K562 (cell line): Measurements from ENCODE around the gene PNPLA7. TPM values are rescaled to one million over a fixed set of nuclear protein-coding genes. Genes with fewer than 3 reads are reported as not detected.

Experiments
- ATAC-seq: fragments of 200-7000 bp; cut with Tn5 transposase; 3 replicates; pipeline ENCODE4 v1.9.1; 2020; ENCODE audit warnings: moderate library complexity
- BruUV-seq: library from RNA; stranded (reverse); fragments of 400-500 nt; replicated peaks from 2 replicates; lab custom pipeline; 2021; lab: Mats Ljungman, UMichigan
- CTCF ChIA-PET: fragments of 300-600 bp; formaldehyde crosslinking; extraction: SDS; loops from one replicate; lab custom pipeline; 2021; ENCODE audit warnings: low intra/inter-chr PET ratio; lab: Yijun Ruan, JAX
- POLR2A ChIA-PET: fragments of 300-600, 350-650 bp; sonication (Branson Sonifier 250); formaldehyde crosslinking; extraction: SDS; loops from one replicate; lab custom pipeline; 2021; ENCODE audit warnings: antibody characterized with exemption, inconsistent platforms; lab: Yijun Ruan, JAX
- DNase-seq, 4 experiments: peaks; one replicate each; pipeline versions ENCODE4 v3.0.0 to v3.0.0-alpha.2; 2011 to 2018; ENCODE audit warnings: low spot score in 3 of 4, mixed read lengths in 3 of 4; ENCODE audit errors: extremely low read depth in 1 of 4
- FAIRE-seq: peaks from 2 replicates; lab custom pipeline; 2011; peaks lifted over from hg19 to GRCh38; lab: Jason Lieb, UNC
- H2AFZ ChIP-seq: 2 replicates; pipeline ENCODE4 v1.6.0; 2011; ENCODE audit warnings: low read depth, low read length, control low read depth, inconsistent platforms
- H3K27ac ChIP-seq: fragments of 200-600 bp; 3 replicates; pipeline ENCODE4 v1.8.0; 2011; ENCODE audit warnings: low read depth, mild to moderate bottlenecking, control low read depth, inconsistent platforms, low read length, moderate library complexity, mixed read lengths; ENCODE audit errors: extremely low read depth
- H3K27me3 ChIP-seq, 2 experiments: fragments of 300-600 bp in 1 of 2; 2 replicates in 1 of 2; 3 replicates in 1 of 2; pipeline versions ENCODE4 v1.6.0 to v1.8.0; 2011; ENCODE audit warnings: inconsistent platforms in 2 of 2, low read length in 2 of 2, mild to moderate bottlenecking in 1 of 2, mixed read lengths in 1 of 2, moderate library complexity in 1 of 2; ENCODE audit not compliant: control insufficient read depth in 2 of 2, insufficient read depth in 2 of 2
- H3K36me3 ChIP-seq: fragments of 300-600 bp; 3 replicates; pipeline ENCODE4 v1.8.0; 2011; ENCODE audit warnings: mild to moderate bottlenecking, low read length, inconsistent platforms; ENCODE audit not compliant: control insufficient read depth, insufficient read depth
- H3K4me1 ChIP-seq, 2 experiments: fragments of 200-600 bp in 1 of 2; replicated peaks in 1 of 2; 2 replicates in 1 of 2; 3 replicates in 1 of 2; pipeline versions ENCODE4 v1.5.1 to v1.8.0; 2011; ENCODE audit warnings: inconsistent platforms in 2 of 2, low read length in 2 of 2, mild to moderate bottlenecking in 1 of 2, mixed read lengths in 1 of 2, moderate library complexity in 1 of 2; ENCODE audit not compliant: control insufficient read depth in 2 of 2, insufficient read depth in 2 of 2
- H3K4me2 ChIP-seq: 2 replicates; pipeline ENCODE4 v1.6.1; 2011; ENCODE audit warnings: low read length, control low read depth, inconsistent platforms, mixed read lengths; ENCODE audit not compliant: insufficient read depth
- H3K4me3 ChIP-seq: fragments of 200-600 bp; sonication (generic), shearing (Covaris generic); 2 replicates; pipeline ENCODE4 v1.5.1; 2016; ENCODE audit warnings: control low read depth, inconsistent platforms
- H3K79me2 ChIP-seq: fragments of 200-600 bp; 3 replicates; pipeline ENCODE4 v1.8.0; 2011; ENCODE audit warnings: low read length, inconsistent platforms; ENCODE audit not compliant: control insufficient read depth, insufficient read depth
- H3K9ac ChIP-seq, 2 experiments: 2 replicates each; pipeline versions ENCODE4 v1.6.0 to v1.6.1; 2011; ENCODE audit warnings: low read depth in 2 of 2, low read length in 2 of 2, control low read depth in 1 of 2, inconsistent platforms in 1 of 2, mild to moderate bottlenecking in 1 of 2, mixed read lengths in 1 of 2; ENCODE audit not compliant: insufficient read depth in 1 of 2
- H3K9me1 ChIP-seq: one replicate; pipeline ENCODE4 v1.6.0; 2011; ENCODE audit warnings: inconsistent platforms, mild to moderate bottlenecking, low read length, moderate library complexity; ENCODE audit not compliant: control insufficient read depth, insufficient read depth
- H3K9me3 ChIP-seq: replicated peaks from 2 replicates; pipeline ENCODE4 v1.5.1; 2011; ENCODE audit warnings: low read depth, low read length, inconsistent platforms; ENCODE audit not compliant: control insufficient read depth, insufficient read depth
- H4K20me1 ChIP-seq: replicated peaks from 2 replicates; pipeline ENCODE4 v1.6.1; 2011; ENCODE audit warnings: low read length, inconsistent platforms, mixed read lengths; ENCODE audit not compliant: control insufficient read depth, insufficient read depth
- ARID2 ChIP-seq: fragments of 450-650 bp; IDR thresholded peaks from 2 replicates; pipeline ENCODE4 v1.6.1; 2017; ENCODE audit warnings: antibody characterized with exemption, mild to moderate bottlenecking
- BCL6 ChIP-seq: fragments of 250-450 bp; sonication (Bioruptor Pico); IDR thresholded peaks from 2 replicates; pipeline ENCODE4 v1.4.0; 2020
- DIDO1 ChIP-seq: fragments of 450-650 bp; IDR thresholded peaks from 2 replicates; pipeline ENCODE4 v1.6.1; 2016; ENCODE audit warnings: low read depth, missing biosample characterization, missing genetic modification characterization
- KAT7 ChIP-seq: sonication (generic); formaldehyde crosslinking; IDR thresholded peaks from 2 replicates; pipeline ENCODE4 v1.8.0; 2022; ENCODE audit warnings: missing genetic modification reagents, mild to moderate bottlenecking, borderline replicate concordance
- KLF16 ChIP-seq: IDR thresholded peaks from 2 replicates; pipeline ENCODE4 v1.6.1; 2016; ENCODE audit warnings: antibody characterized with exemption
- MAFK ChIP-seq: IDR thresholded peaks from 2 replicates; pipeline ENCODE4 v1.6.1; 2011; ENCODE audit warnings: low read length, improper control_type of control experiment
- MCM2 ChIP-seq: fragments of 450-650 bp; IDR thresholded peaks from 2 replicates; pipeline ENCODE4 v1.6.1; 2017; ENCODE audit warnings: low read depth, mild to moderate bottlenecking
- MTA3 ChIP-seq: fragments of 450-650 bp; formaldehyde crosslinking; IDR thresholded peaks from 2 replicates; pipeline ENCODE4 v1.6.1; 2017; ENCODE audit warnings: mild to moderate bottlenecking, borderline replicate concordance
- MYC ChIP-seq, 2 experiments: fragments of 250-450 bp in 1 of 2; sonication (Bioruptor Pico) in 1 of 2; IDR thresholded peaks; 2 replicates each; pipeline versions ENCODE4 v1.5.1 to v1.6.1; 2012 to 2021; ENCODE audit warnings: low read depth in 2 of 2, borderline replicate concordance in 1 of 2, improper control_type of control experiment in 1 of 2, low read length in 1 of 2, mild to moderate bottlenecking in 1 of 2, moderate library complexity in 1 of 2
- PPARD ChIP-seq: fragments of 250-450 bp; sonication (Bioruptor Pico); IDR thresholded peaks from 2 replicates; pipeline ENCODE4 v1.8.0; 2022; ENCODE audit warnings: inconsistent platforms, mild to moderate bottlenecking, moderate library complexity
- ZNF830 ChIP-seq: fragments of 250-450 bp; sonication (Bioruptor Pico); IDR thresholded peaks from 2 replicates; pipeline ENCODE4 v1.5.0; 2021; ENCODE audit warnings: mild to moderate bottlenecking
- WGBS: fragments of 100-300 bp; shearing (Covaris generic); methylation state at CpG from one replicate; pipeline ENCODE4 v1.1.6; 2016; ENCODE audit warnings: low coverage, mixed read lengths; ENCODE audit not compliant: insufficient coverage; ENCODE audit errors: missing lambda C conversion rate; 5-methylcytosine and 5-hydroxymethylcytosine counted together
- in situ Hi-C: fragments of 300-500 bp; cut with MboI; formaldehyde crosslinking; loops from 4 replicates; pipeline ENCODE4 v1.15.0; 2018; ENCODE audit warnings: inconsistent platforms, mixed read lengths
- intact Hi-C: fragments of 100-400 bp; cut with micrococcal nuclease; formaldehyde crosslinking; loops from 2 replicates; pipeline ENCODE4 v1.14.2; 2022
- polyA plus RNA-seq, 8 experiments: library from polyadenylated mRNA; depleted of rRNA in 4 of 8; stranded (reverse) in 5 of 8; unstranded in 3 of 8; fragments of >200 nt; fragmentation: Nextera tagmentation in 2 of 8; fragmentation: Illumina TruSeq in 1 of 8; extraction: Ambion mirVana in 2 of 8; extraction: Trizol in 1 of 8; gene quantifications; 2 replicates each; pipeline versions ENCODE4 v1.2.1 to v1.2.3, GENCODE V29; 2011 to 2014; ENCODE audit warnings: inconsistent platforms in 1 of 8, missing spikeins in 1 of 8
- total RNA-seq, 7 experiments: library from RNA; depleted of rRNA in 6 of 7; stranded (reverse); fragments of >200 nt in 6 of 7; fragmentation: Illumina TruSeq in 2 of 7; extraction: Trizol in 2 of 7; gene quantifications; 2 replicates each; pipeline versions ENCODE4 v1.2.1 to v1.2.3, GENCODE V29; 2011 to 2021; ENCODE audit warnings: low replicate concordance in 1 of 7
- TF ChIP-seq, protein P1 (sequence below): IDR thresholded peaks from 2 replicates; pipeline ENCODE4 v1.6.1; 2011; ENCODE audit not compliant: insufficient read length; ENCODE audit errors: extremely low read depth
- TF ChIP-seq, protein P2 (sequence below), 2 experiments: fragments of 150-350 bp in 1 of 2; IDR thresholded peaks; 2 replicates each; pipeline ENCODE4 v1.6.1; 2012 to 2016; ENCODE audit warnings: low read depth in 2 of 2, low read length in 2 of 2, mild to moderate bottlenecking in 1 of 2, moderate library complexity in 1 of 2
- TF ChIP-seq, protein P3 (sequence below): fragments of 250-450 bp; sonication (Bioruptor Pico); IDR thresholded peaks from 2 replicates; pipeline ENCODE4 v1.8.0; 2022; ENCODE audit warnings: moderate library complexity, mild to moderate bottlenecking, inconsistent platforms
- TF ChIP-seq, protein P4 (sequence below): fragments of 250-450 bp; sonication (Bioruptor Pico); IDR thresholded peaks from 2 replicates; pipeline ENCODE4 v1.5.0; 2020; ENCODE audit warnings: mild to moderate bottlenecking

The PNPLA7 gene
- total and polyA plus RNA-seq, 9 of the 15 experiments (the other 6 are each of a cell fraction or from before 2014, with no cell fraction given), result 0.01 to 0.85 (median 0.19) TPM; not detected in 1

DNA sequence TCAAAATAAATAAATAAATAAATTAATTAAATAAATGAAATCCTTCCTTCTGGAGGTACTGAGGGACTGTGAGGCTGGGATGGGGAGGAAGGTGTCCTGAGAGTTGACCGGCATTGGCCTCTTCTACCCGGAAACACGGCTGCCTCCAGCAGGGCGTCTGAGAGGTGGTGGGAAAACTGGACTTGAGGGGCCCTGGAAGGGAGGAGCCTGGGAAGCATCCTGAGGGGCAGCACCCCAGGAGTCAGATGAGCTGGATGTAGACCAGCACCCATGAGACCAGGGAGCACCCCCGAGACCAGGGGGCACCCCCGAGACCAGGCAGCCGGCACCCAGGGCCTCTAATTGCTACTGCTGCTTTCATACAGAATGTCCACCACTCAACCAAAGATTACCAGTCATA, 82.3 kb downstream of the PNPLA7 start:
- Histone ChIP-seq H3K9ac (no peak overlapping the region; a peak in 1 of 4 replicates), H3K9me1 (no peaks in the 10 kb centered on the region), H3K79me2 (no peaks in the 10 kb centered on the region), H3K4me1 (peaks cover 0 to 40% of the 10 kb centered on the region in 2 experiments; a peak in 2 of 5 replicates), H3K9me3 (peaks cover under 1% of the 10 kb centered on the region; the same call in 1 of the 2 replicates), H3K4me3 (no peak overlapping the region), H3K27ac (no peak overlapping the region), H4K20me1 (no peaks in the 10 kb centered on the region), H3K4me2 (no peak overlapping the region), H3K27me3 (no peaks in the 10 kb centered on the region), H2AFZ (no peak overlapping the region), H3K36me3 (no peaks in the 10 kb centered on the region)
- in situ Hi-C loops, result no loop called here
- POLR2A ChIA-PET, result interaction anchor here (0.6 kb wide), 1 partner anchor 146 kb away, joined by 6 read pairs; no protein-coding TSS in a partner anchor
- intact Hi-C loops, result no loop called here
- ATAC-seq (no peak), FAIRE-seq (no peak), DNase-seq (no peak)
- CTCF ChIA-PET, result no interaction called here
- no TSS peak for BruUV-seq
- WGBS, result 75% methylated on average over 7 of the region's 7 CpGs
- TF ChIP-seq, protein P1, sequence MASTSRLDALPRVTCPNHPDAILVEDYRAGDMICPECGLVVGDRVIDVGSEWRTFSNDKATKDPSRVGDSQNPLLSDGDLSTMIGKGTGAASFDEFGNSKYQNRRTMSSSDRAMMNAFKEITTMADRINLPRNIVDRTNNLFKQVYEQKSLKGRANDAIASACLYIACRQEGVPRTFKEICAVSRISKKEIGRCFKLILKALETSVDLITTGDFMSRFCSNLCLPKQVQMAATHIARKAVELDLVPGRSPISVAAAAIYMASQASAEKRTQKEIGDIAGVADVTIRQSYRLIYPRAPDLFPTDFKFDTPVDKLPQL, result no peak
- TF ChIP-seq MAFK (no peak), ARID2 (no peak), KAT7 (CRISPR knock-in tag) (no peak), MYC (IDR thresholded peaks at IDR 0.05; ENCODE audit: low read depth, low read length) (no peak), MYC (CRISPR knock-in tag; IDR thresholded peaks at IDR 0.05; ENCODE audit: borderline replicate concordance, low read depth) (no peak), MTA3 (no peak), KLF16 (no peak), BCL6 (CRISPR knock-in tag) (no peak), MCM2 (no peak), PPARD (CRISPR knock-in tag) (no peak), ZNF830 (CRISPR knock-in tag) (no peak), DIDO1 (tag) (no peak)
- TF ChIP-seq, protein P2, sequence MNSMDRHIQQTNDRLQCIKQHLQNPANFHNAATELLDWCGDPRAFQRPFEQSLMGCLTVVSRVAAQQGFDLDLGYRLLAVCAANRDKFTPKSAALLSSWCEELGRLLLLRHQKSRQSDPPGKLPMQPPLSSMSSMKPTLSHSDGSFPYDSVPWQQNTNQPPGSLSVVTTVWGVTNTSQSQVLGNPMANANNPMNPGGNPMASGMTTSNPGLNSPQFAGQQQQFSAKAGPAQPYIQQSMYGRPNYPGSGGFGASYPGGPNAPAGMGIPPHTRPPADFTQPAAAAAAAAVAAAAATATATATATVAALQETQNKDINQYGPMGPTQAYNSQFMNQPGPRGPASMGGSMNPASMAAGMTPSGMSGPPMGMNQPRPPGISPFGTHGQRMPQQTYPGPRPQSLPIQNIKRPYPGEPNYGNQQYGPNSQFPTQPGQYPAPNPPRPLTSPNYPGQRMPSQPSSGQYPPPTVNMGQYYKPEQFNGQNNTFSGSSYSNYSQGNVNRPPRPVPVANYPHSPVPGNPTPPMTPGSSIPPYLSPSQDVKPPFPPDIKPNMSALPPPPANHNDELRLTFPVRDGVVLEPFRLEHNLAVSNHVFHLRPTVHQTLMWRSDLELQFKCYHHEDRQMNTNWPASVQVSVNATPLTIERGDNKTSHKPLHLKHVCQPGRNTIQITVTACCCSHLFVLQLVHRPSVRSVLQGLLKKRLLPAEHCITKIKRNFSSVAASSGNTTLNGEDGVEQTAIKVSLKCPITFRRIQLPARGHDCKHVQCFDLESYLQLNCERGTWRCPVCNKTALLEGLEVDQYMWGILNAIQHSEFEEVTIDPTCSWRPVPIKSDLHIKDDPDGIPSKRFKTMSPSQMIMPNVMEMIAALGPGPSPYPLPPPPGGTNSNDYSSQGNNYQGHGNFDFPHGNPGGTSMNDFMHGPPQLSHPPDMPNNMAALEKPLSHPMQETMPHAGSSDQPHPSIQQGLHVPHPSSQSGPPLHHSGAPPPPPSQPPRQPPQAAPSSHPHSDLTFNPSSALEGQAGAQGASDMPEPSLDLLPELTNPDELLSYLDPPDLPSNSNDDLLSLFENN (IDR thresholded peaks at IDR 0.05; ENCODE audit: low read depth in 2 of 2, low read length in 2 of 2), result no peak
- TF ChIP-seq, protein P3, sequence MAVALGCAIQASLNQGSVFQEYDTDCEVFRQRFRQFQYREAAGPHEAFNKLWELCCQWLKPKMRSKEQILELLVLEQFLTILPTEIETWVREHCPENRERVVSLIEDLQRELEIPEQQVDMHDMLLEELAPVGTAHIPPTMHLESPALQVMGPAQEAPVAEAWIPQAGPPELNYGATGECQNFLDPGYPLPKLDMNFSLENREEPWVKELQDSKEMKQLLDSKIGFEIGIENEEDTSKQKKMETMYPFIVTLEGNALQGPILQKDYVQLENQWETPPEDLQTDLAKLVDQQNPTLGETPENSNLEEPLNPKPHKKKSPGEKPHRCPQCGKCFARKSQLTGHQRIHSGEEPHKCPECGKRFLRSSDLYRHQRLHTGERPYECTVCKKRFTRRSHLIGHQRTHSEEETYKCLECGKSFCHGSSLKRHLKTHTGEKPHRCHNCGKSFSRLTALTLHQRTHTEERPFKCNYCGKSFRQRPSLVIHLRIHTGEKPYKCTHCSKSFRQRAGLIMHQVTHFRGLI, result no peak
- TF ChIP-seq, protein P4, sequence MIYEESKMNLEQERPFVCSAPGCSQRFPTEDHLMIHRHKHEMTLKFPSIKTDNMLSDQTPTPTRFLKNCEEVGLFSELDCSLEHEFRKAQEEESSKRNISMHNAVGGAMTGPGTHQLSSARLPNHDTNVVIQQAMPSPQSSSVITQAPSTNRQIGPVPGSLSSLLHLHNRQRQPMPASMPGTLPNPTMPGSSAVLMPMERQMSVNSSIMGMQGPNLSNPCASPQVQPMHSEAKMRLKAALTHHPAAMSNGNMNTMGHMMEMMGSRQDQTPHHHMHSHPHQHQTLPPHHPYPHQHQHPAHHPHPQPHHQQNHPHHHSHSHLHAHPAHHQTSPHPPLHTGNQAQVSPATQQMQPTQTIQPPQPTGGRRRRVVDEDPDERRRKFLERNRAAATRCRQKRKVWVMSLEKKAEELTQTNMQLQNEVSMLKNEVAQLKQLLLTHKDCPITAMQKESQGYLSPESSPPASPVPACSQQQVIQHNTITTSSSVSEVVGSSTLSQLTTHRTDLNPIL, result no peak
